ENCODE data around the gene RTL9. TPM values are rescaled to one million over a fixed set of nuclear protein-coding genes. Genes with fewer than 3 reads are reported as not detected.

RTL9 gene
- total RNA-seq, 1 experiment from 2014 or later, result 0.13 TPM

DNA sequence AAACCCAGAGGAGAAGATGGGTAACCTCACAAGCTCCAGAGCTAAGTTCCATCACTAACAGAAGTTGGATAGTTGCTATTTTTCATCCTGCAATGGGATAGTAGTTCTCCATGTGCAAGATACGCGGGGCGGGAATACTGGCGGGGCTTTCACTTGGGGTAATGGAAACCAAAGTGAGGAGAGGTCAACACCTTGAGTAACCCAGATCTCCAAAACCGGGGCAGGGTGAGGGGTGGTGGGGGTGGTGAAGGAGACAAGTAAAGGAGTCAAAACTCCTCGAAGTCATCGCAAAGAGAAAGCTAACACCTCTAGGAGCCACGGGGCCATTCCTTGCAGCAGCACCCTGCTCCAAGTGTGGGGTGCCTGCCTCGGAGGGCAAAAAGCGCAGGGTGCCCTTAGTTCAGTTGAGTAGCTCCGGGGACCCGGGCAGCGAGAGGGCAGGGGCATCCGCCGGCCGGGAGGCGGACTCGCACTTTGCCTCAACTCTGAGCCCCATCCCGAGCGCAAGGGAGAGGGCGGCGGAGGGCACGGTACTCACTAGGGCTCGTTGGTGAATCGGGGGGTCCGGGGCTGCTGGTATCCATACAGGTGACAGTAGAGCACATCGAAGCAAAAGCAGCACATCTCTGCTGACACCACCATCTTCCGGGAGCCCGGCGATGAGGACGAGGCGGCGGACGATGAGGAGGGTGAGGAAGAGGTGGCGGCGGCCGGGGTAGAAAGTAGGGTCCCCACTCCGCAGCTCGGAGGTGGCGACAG lies 41.4 kb upstream of the RTL9 start:
- H3K27ac ChIP-seq (ENCODE audit: low read depth, low read length, poor library complexity, severe bottlenecking), result peak overlapping the region; percentile 78
- H3K27me3 ChIP-seq (replicated peaks; ENCODE audit: insufficient read depth, low read depth, low read length, poor library complexity), result no peaks in the 10 kb centered on the region
- peak overlapping the region; percentile 67 for H3K4me3 ChIP-seq (ENCODE audit: low read depth, low read length, poor library complexity, severe bottlenecking)
- no TSS peak for BruUV-seq (replicated peaks)
- POLR2A ChIA-PET (ENCODE audit: low non-redundant PET), result no interaction called here
- TF ChIP-seq, protein P1, sequence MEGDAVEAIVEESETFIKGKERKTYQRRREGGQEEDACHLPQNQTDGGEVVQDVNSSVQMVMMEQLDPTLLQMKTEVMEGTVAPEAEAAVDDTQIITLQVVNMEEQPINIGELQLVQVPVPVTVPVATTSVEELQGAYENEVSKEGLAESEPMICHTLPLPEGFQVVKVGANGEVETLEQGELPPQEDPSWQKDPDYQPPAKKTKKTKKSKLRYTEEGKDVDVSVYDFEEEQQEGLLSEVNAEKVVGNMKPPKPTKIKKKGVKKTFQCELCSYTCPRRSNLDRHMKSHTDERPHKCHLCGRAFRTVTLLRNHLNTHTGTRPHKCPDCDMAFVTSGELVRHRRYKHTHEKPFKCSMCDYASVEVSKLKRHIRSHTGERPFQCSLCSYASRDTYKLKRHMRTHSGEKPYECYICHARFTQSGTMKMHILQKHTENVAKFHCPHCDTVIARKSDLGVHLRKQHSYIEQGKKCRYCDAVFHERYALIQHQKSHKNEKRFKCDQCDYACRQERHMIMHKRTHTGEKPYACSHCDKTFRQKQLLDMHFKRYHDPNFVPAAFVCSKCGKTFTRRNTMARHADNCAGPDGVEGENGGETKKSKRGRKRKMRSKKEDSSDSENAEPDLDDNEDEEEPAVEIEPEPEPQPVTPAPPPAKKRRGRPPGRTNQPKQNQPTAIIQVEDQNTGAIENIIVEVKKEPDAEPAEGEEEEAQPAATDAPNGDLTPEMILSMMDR (conservative IDR thresholded peaks at IDR 0.05; ENCODE audit: low read depth, low read length), result no peak
- TF ChIP-seq EZH2 (IDR thresholded peaks at IDR 0.05; ENCODE audit: borderline replicate concordance, low read depth, low read length, poor library complexity, severe bottlenecking), result no peak
- peak; percentile 4 for DNase-seq (ENCODE audit: low spot score)
- H3K9me3 ChIP-seq (ENCODE audit: low read depth, low read length, poor library complexity, severe bottlenecking), result no peaks in the 10 kb centered on the region
- H3K36me3 ChIP-seq (ENCODE audit: insufficient read depth, low read length, poor library complexity, severe bottlenecking), result no peaks in the 10 kb centered on the region
- intact Hi-C loops (cut with micrococcal nuclease; ENCODE audit: unreplicated experiment), result loop anchor here (5.0 kb wide), 2 partner anchors 95 to 155 kb away; no protein-coding TSS in a partner anchor
- CTCF ChIA-PET, result no interaction called here
- H3K4me1 ChIP-seq (ENCODE audit: insufficient read depth, low read length, poor library complexity, severe bottlenecking), result peaks cover under 1% of the 10 kb centered on the region

- intact Hi-C loops (cut with micrococcal nuclease; ENCODE audit: unreplicated experiment), result loop anchor here (5.0 kb wide), 2 partner anchors 96 to 156 kb away; no protein-coding TSS in a partner anchor
- CTCF ChIA-PET, result no interaction called here
- Histone ChIP-seq H3K9me3 (ENCODE audit: low read depth, low read length, poor library complexity, severe bottlenecking) (no peaks in the 10 kb centered on the region), H3K27ac (ENCODE audit: low read depth, low read length, poor library complexity, severe bottlenecking) (peak within 1 kb of the TSS; percentile 78), H3K4me3 (ENCODE audit: low read depth, low read length, poor library complexity, severe bottlenecking) (peak within 1 kb of the TSS; percentile 67), H3K27me3 (replicated peaks; ENCODE audit: insufficient read depth, low read depth, low read length, poor library complexity) (no peaks in the 10 kb centered on the region), H3K4me1 (ENCODE audit: insufficient read depth, low read length, poor library complexity, severe bottlenecking) (no peaks in the 10 kb centered on the region), H3K36me3 (ENCODE audit: insufficient read depth, low read length, poor library complexity, severe bottlenecking) (no peaks in the 10 kb centered on the region)
- TF ChIP-seq, protein P1 (conservative IDR thresholded peaks at IDR 0.05; ENCODE audit: low read depth, low read length), result no peak
- TF ChIP-seq EZH2 (IDR thresholded peaks at IDR 0.05; ENCODE audit: borderline replicate concordance, low read depth, low read length, poor library complexity, severe bottlenecking), result no peak
- BruUV-seq (replicated peaks), result no TSS peak
- peak; percentile 87 for DNase-seq (ENCODE audit: low spot score)
- POLR2A ChIA-PET (ENCODE audit: low non-redundant PET), result no interaction called here
These were observed 40.6 kb upstream of the RTL9 start, which contains the start of gene AMMECR1 for GRCh38 chrX:110317820-110318663. Gene AMMECR1 (minus strand): TSS chrX:110318085. CDS start chrX:110318071, 14 bp downstream.

DNA sequence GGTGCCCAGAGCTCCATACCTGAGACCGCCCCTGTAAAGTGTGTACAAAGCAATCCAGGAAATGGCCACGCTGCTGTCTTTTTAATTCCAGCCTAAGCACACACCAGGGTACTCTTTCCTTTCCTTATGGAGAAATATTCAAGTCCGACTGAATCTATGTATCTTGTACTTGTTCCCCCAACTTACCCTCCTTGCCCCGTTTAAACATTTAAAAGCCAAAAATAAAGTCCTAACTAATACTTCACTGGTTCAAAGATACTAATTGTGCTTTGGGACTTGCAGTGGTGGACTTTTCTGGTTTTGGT lies 40.0 kb upstream of the RTL9 start:
- H3K4me1 ChIP-seq (ENCODE audit: insufficient read depth, low read length, poor library complexity, severe bottlenecking), result no peaks in the 10 kb centered on the region
- H3K27me3 ChIP-seq (replicated peaks; ENCODE audit: insufficient read depth, low read depth, low read length, poor library complexity), result no peaks in the 10 kb centered on the region
- ChIA-PET CTCF (no interaction called here), POLR2A (ENCODE audit: low non-redundant PET) (no interaction called here)
- TF ChIP-seq, protein P1 (conservative IDR thresholded peaks at IDR 0.05; ENCODE audit: low read depth, low read length), result no peak
- TF ChIP-seq EZH2 (IDR thresholded peaks at IDR 0.05; ENCODE audit: borderline replicate concordance, low read depth, low read length, poor library complexity, severe bottlenecking), result no peak
- intact Hi-C loops (cut with micrococcal nuclease; ENCODE audit: unreplicated experiment), result loop anchor here (5.0 kb wide), 2 partner anchors 96 to 156 kb away; no protein-coding TSS in a partner anchor
- no peak overlapping the region for H3K27ac ChIP-seq (ENCODE audit: low read depth, low read length, poor library complexity, severe bottlenecking)
- no peaks in the 10 kb centered on the region for H3K36me3 ChIP-seq (ENCODE audit: insufficient read depth, low read length, poor library complexity, severe bottlenecking)
- peak overlapping the region; percentile 67 for H3K4me3 ChIP-seq (ENCODE audit: low read depth, low read length, poor library complexity, severe bottlenecking)
- no peak for DNase-seq (ENCODE audit: low spot score)
- no peaks in the 10 kb centered on the region for H3K9me3 ChIP-seq (ENCODE audit: low read depth, low read length, poor library complexity, severe bottlenecking)
- BruUV-seq (replicated peaks), result no TSS peak

Data from A673 (cell line).